ENCODE results near the gene GALNT6. TPM values are rescaled to one million over a fixed set of nuclear protein-coding genes. Genes with fewer than 3 reads are reported as not detected.
A peak's percentile ranks its signal among the peaks of the same experiment; 100 is the strongest.

Gene GALNT6
- total RNA-seq, 1 donor from 2014 or later = 67.2 TPM

- H3K4me1 ChIP-seq = peaks cover 5 to 8% of the 10 kb centered on the region in 2 donors
- no peaks in the 10 kb centered on the region for H3K36me3 ChIP-seq
- peak overlapping the region; percentile 55 to 78 for H3K4me3 ChIP-seq
- no peak for TF ChIP-seq CTCF (IDR thresholded peaks at IDR 0.05)
- H3K27me3 ChIP-seq = no peaks in the 10 kb centered on the region
- H3K9me3 ChIP-seq = no peaks in the 10 kb centered on the region
- intact Hi-C loops (cut with DNase I) = loop anchor here (10.0 kb wide), 1 partner anchor 391 kb away; a partner anchor contains a TSS
- no peak overlapping the region for H3K27ac ChIP-seq
- DNase-seq (ENCODE audit: low spot score in 2 of 2) = no peak
Observed at GRCh38 chr12:51424094-51424661, 33.0 kb upstream of the GALNT6 start.

DNA sequence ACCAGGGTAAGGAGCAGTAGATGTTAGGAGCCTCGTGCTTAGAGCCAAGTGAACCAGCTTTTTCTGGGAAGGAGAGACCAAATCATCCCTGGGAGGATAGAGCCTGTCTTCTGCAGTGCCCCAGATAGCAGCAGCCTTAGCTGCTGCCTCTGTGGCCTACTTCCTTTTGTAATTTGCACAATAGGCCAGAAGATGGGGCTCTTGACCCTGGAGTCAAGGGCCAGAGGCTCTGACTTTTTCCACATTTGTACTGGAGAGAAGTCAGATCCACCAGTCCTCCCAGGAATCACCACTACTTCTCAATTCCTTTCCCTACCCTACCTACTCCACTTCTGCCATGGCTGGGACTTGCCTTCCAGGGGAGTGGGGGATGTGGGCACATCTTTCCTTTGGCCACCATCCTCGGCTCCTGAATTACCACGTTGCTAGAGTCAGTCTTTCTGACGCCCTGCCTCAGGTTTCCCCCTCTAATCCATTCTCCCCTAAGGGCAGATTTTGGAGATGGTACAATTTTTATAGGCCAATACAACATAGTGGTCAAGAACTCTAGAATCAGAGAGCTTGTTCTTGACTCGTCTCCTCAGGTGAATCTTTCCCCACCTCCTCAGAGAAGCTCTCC, 30.2 kb upstream of the GALNT6 start:
- DNase-seq (ENCODE audit: low spot score in 2 of 2) = no peak
- intact Hi-C loops (cut with DNase I) = loop anchor here (10.0 kb wide), 1 partner anchor 393 kb away; a partner anchor contains a TSS
- peak in 2 of 3 experiments; percentile 13 to 42 for TF ChIP-seq CTCF (IDR thresholded peaks at IDR 0.05)

DNA sequence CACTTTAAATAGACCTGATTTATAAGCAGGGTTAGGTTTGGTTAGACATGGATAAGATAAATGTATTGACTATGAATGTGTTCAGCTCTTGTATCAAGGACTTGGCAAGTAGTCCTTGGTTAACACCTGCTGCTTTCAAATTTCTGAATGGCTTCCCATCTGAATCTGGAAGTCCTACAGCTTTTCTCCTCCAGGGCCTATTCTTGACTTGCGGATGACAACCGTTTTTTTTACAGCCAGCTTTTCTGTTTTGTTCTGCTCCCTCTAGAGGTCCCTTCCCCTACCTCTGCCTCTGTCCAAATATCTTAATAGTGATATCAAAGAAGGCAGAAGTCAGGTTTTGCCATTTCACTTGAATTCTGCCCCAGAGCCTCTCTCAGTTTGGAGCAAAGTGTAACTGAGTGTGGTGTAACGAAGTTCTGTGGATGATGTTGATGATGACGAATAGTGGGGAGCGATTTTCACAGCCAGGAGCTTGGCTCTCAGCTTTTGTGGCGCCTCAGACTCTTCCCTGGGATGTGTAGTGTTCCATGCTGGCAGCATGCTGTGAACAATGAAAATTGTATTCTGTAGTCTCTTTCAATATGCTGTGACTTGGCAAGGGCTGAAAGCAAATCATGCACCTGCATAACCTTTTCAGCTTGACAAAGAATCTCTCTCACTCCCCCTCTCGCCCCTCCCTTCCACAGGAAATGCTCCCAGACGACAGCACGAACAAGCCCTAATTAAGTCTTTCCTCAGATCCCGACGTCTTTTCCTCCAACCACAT, 28.4 kb upstream of the GALNT6 start:
- intact Hi-C loops (cut with DNase I) = loop anchor here (10.0 kb wide), 1 partner anchor 395 kb away; a partner anchor contains a TSS
- TF ChIP-seq CTCF (IDR thresholded peaks at IDR 0.05) = no peak

More for the DNA sequence above, 30.2 kb upstream of the GALNT6 start:
- Histone ChIP-seq H3K36me3 (no peaks in the 10 kb centered on the region), H3K4me3 (no peak overlapping the region), H3K27ac (no peak overlapping the region), H3K4me1 (peaks cover 5 to 8% of the 10 kb centered on the region in 2 donors), H3K9me3 (no peaks in the 10 kb centered on the region), H3K27me3 (no peaks in the 10 kb centered on the region)

DNA sequence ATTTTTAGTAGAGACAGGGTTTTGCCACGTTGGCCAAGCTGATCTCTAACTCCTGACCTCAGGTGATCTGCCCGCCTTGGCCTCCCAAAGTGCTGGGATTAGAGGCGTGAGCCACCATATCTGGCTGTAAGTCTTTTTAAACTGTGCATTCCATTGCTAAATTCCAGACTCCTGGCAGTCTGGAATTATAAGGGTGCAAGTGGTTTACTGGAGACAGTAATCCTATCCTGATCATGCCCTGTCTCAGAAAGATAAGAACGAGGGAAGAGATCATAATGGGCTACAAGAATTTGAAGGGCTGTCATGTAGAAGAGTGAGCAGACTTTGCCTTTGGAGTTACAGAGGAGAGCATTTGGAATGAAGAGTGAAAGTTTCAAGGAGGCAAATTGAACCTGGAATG, 26.6 kb upstream of the GALNT6 start:
- H3K27ac ChIP-seq = no peak overlapping the region
- H3K27me3 ChIP-seq = no peaks in the 10 kb centered on the region
- intact Hi-C loops (cut with DNase I) = no loop called here
- TF ChIP-seq CTCF (IDR thresholded peaks at IDR 0.05) = no peak
- H3K4me1 ChIP-seq = no peaks in the 10 kb centered on the region
- no peaks in the 10 kb centered on the region for H3K9me3 ChIP-seq
- H3K36me3 ChIP-seq = no peaks in the 10 kb centered on the region
- no peak for DNase-seq (ENCODE audit: low spot score in 2 of 2)
- no peak overlapping the region for H3K4me3 ChIP-seq

More for the DNA sequence above, 28.4 kb upstream of the GALNT6 start:
- H3K27me3 ChIP-seq = no peaks in the 10 kb centered on the region
- H3K4me3 ChIP-seq = no peak overlapping the region
- H3K36me3 ChIP-seq = no peaks in the 10 kb centered on the region
- no peak for DNase-seq (ENCODE audit: low spot score in 2 of 2)
- no peaks in the 10 kb centered on the region for H3K9me3 ChIP-seq
- no peak overlapping the region for H3K27ac ChIP-seq
- H3K4me1 ChIP-seq = peaks cover 3 to 5% of the 10 kb centered on the region in 2 donors

GRCh38 chr12:51415931-51416330, 24.7 kb upstream of the GALNT6 start:
- Histone ChIP-seq H3K9me3 (no peaks in the 10 kb centered on the region), H3K4me1 (no peaks in the 10 kb centered on the region), H3K36me3 (no peaks in the 10 kb centered on the region), H3K4me3 (no peak overlapping the region), H3K27ac (no peak overlapping the region), H3K27me3 (no peaks in the 10 kb centered on the region)
- no peak for DNase-seq (ENCODE audit: low spot score in 2 of 2)
- TF ChIP-seq CTCF (IDR thresholded peaks at IDR 0.05) = no peak
- intact Hi-C loops (cut with DNase I) = no loop called here

All from ascending aorta (tissue), 2 donors.